ENCODE results near the gene FHOD1. TPM values are rescaled to one million over a fixed set of nuclear protein-coding genes. Genes with fewer than 3 reads are reported as not detected.

The FHOD1 gene
- total RNA-seq, 1 donor from 2014 or later: 18.8 TPM

DNA sequence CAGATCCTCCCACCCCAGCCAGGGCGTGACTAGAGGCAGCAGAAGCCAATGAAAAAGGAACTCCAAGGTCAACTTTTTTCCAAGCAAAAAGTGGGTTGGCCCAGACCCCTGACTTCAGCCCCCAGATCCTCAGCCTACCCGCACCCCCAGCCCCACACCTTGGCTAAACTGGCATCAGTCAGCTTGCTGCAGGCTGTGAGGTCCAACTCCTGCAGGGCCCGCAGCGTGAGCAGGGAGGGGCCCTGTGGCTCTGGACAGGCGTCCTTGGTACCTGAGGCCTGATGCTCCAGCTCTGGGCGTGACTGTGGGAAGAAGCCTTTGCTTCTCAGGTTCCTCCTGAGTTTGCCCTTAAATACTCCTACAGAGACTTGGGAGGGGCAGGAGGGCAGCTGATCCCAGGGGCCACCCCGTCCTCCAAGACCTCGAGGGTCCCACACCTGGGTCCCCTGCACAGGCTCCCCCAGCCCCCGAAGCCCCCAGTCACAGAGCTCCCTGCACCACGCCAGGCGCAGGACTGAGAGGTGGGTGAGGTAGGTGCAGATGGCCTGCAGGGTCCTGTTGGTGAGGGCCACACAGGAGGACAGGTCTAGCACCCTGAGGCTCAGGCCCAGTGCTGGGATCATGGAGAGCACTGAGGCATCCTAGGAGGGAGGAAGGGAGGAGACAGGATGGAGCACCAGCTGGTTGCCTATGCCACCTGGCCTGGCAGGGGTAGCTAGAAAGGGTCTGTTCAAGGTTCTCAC is 39.0 kb downstream of the FHOD1 start:
- Mint-ChIP-seq H3K9me3 (ENCODE audit: unreplicated experiment) (peaks cover 2% of the 10 kb centered on the region), H3K36me3 (ENCODE audit: unreplicated experiment) (no peaks in the 10 kb centered on the region), H3K4me1 (ENCODE audit: low read depth, unreplicated experiment) (no peaks in the 10 kb centered on the region), H3K27ac (ENCODE audit: unreplicated experiment) (no peak overlapping the region), H3K27me3 (ENCODE audit: unreplicated experiment) (peaks cover 6% of the 10 kb centered on the region), H3K4me3 (ENCODE audit: unreplicated experiment) (no peak overlapping the region)
- DNase-seq: no peak
- TF ChIP-seq, protein P1, sequence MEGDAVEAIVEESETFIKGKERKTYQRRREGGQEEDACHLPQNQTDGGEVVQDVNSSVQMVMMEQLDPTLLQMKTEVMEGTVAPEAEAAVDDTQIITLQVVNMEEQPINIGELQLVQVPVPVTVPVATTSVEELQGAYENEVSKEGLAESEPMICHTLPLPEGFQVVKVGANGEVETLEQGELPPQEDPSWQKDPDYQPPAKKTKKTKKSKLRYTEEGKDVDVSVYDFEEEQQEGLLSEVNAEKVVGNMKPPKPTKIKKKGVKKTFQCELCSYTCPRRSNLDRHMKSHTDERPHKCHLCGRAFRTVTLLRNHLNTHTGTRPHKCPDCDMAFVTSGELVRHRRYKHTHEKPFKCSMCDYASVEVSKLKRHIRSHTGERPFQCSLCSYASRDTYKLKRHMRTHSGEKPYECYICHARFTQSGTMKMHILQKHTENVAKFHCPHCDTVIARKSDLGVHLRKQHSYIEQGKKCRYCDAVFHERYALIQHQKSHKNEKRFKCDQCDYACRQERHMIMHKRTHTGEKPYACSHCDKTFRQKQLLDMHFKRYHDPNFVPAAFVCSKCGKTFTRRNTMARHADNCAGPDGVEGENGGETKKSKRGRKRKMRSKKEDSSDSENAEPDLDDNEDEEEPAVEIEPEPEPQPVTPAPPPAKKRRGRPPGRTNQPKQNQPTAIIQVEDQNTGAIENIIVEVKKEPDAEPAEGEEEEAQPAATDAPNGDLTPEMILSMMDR (IDR thresholded peaks at IDR 0.05; ENCODE audit: partially characterized antibody, unreplicated experiment): no peak

DNA sequence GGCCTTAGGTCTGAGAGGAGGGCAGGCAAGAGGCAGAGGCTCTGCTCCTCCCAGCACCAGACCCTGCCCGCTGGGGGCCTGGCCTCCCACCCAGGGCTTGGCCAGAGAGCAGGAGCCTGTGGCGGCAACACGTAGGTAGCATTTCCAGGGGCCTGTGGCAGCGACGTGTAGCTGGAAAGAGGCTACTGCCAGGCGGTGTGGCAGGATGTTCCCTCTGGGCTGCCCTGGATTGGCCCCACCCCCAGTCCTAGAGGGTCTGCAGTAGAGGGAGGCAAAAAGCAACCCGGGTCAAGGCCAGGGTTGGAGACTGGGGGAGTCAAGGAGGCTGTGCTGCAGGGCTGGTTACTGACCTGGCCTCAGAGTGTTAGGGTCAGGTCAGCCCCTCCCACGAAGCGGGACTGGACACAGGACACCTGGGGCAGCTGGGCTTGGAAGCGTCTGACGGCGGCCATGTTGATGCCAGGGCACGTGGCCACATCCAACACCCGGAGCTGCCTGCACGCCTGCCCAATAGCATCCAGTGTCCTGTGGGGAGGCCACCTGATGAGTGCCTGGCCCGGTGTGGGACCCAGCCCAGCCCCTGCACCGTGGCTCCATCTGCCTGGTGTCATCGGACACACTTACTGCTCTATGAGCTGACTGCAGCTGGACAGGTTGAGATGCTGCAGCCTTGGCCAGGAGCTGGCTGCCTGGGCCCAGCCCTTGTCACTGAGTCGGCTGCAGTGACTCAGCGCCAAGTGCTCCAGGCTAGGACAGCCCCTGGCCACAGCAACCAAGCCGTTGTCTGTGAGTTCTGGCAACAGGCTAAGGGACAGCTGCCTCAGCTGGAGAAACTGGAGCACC is 39.8 kb downstream of the FHOD1 start:
- Mint-ChIP-seq H3K27ac (ENCODE audit: unreplicated experiment) (no peak overlapping the region), H3K9me3 (ENCODE audit: unreplicated experiment) (peaks cover 2% of the 10 kb centered on the region), H3K36me3 (ENCODE audit: unreplicated experiment) (no peaks in the 10 kb centered on the region), H3K4me1 (ENCODE audit: low read depth, unreplicated experiment) (no peaks in the 10 kb centered on the region), H3K27me3 (ENCODE audit: unreplicated experiment) (peaks cover 6% of the 10 kb centered on the region), H3K4me3 (ENCODE audit: unreplicated experiment) (no peak overlapping the region)
- DNase-seq: no peak
- TF ChIP-seq, protein P1 (IDR thresholded peaks at IDR 0.05; ENCODE audit: partially characterized antibody, unreplicated experiment): no peak

- Mint-ChIP-seq H3K9me3 (ENCODE audit: unreplicated experiment) (peaks cover 2% of the 10 kb centered on the region), H3K27me3 (ENCODE audit: unreplicated experiment) (peaks cover 6% of the 10 kb centered on the region), H3K4me1 (ENCODE audit: low read depth, unreplicated experiment) (no peaks in the 10 kb centered on the region), H3K36me3 (ENCODE audit: unreplicated experiment) (no peaks in the 10 kb centered on the region), H3K27ac (ENCODE audit: unreplicated experiment) (no peak overlapping the region), H3K4me3 (ENCODE audit: unreplicated experiment) (no peak overlapping the region)
- TF ChIP-seq, protein P1 (IDR thresholded peaks at IDR 0.05; ENCODE audit: partially characterized antibody, unreplicated experiment): no peak
- DNase-seq: no peak
These were observed 40.4 kb downstream of the FHOD1 start for GRCh38 chr16:67206838-67207248.

- Mint-ChIP-seq H3K27me3 (ENCODE audit: unreplicated experiment) (peaks cover 6% of the 10 kb centered on the region), H3K4me3 (ENCODE audit: unreplicated experiment) (no peak overlapping the region), H3K36me3 (ENCODE audit: unreplicated experiment) (no peaks in the 10 kb centered on the region), H3K27ac (ENCODE audit: unreplicated experiment) (no peak overlapping the region), H3K4me1 (ENCODE audit: low read depth, unreplicated experiment) (no peaks in the 10 kb centered on the region), H3K9me3 (ENCODE audit: unreplicated experiment) (peaks cover 2% of the 10 kb centered on the region)
- TF ChIP-seq, protein P1 (IDR thresholded peaks at IDR 0.05; ENCODE audit: partially characterized antibody, unreplicated experiment): no peak
- no peak for DNase-seq
These were observed 41.0 kb downstream of the FHOD1 start for GRCh38 chr16:67206129-67206837.

All from glutamatergic neuron (in vitro differentiated cells).